Naive B cell (primary cell): ENCODE measurements around the gene TBC1D14. TPM values are rescaled to one million over a fixed set of nuclear protein-coding genes. Genes with fewer than 3 reads are reported as not detected.

Experiments used
- ATAC-seq, 2 donors: fragments of 150-1000 bp; cut with Tn5 transposase; 2 replicates each; pipeline ENCODE4 v1.10.0; 2021; ENCODE audit warnings: low read depth in 2 of 2, mild to moderate bottlenecking in 2 of 2, moderate library complexity in 2 of 2
- DNase-seq: peaks from one replicate; pipeline ENCODE4 v3.0.0; 2022
- H3K27ac Mint-ChIP-seq, 6 donors: one replicate each; pipeline ENCODE4 v1.8.0; 2020 to 2022; ENCODE audit warnings: mild to moderate bottlenecking in 6 of 6, mixed read lengths in 6 of 6, moderate library complexity in 5 of 6, inconsistent platforms in 2 of 6
- H3K27me3 Mint-ChIP-seq, 3 donors: one replicate each; pipeline ENCODE4 v1.8.0; 2021 to 2022; ENCODE audit warnings: mixed read lengths in 3 of 3, mild to moderate bottlenecking in 1 of 3
- H3K36me3 Mint-ChIP-seq, 2 donors: one replicate each; pipeline ENCODE4 v1.8.0; 2020 to 2022; ENCODE audit warnings: mixed read lengths in 2 of 2, inconsistent platforms in 1 of 2, mild to moderate bottlenecking in 1 of 2
- H3K4me1 Mint-ChIP-seq, 3 donors: one replicate each; pipeline ENCODE4 v1.8.0; 2020 to 2022; ENCODE audit warnings: mixed read lengths in 3 of 3, inconsistent platforms in 1 of 3, mild to moderate bottlenecking in 1 of 3, moderate library complexity in 1 of 3
- H3K4me3 Mint-ChIP-seq, 8 donors: one replicate each; pipeline ENCODE4 v1.8.0; 2020 to 2022; ENCODE audit warnings: mild to moderate bottlenecking in 8 of 8, mixed read lengths in 8 of 8, moderate library complexity in 8 of 8, inconsistent platforms in 2 of 8
- H3K9me3 Mint-ChIP-seq, 7 donors: one replicate each; pipeline ENCODE4 v1.8.0; 2020 to 2022; ENCODE audit warnings: mixed read lengths in 7 of 7, mild to moderate bottlenecking in 5 of 7, inconsistent platforms in 2 of 7, moderate library complexity in 1 of 7
- polyA plus RNA-seq, 6 donors: library from polyadenylated mRNA; unstranded; fragments of 300-500 nt; fragmentation: Illumina TruSeq; gene quantifications; one replicate each; pipeline ENCODE4 v1.2.3, GENCODE V29; 2021; ENCODE audit warnings: low read depth in 6 of 6

Gene TBC1D14
- polyA plus RNA-seq, 6 donors from 2014 or later: 27.3 to 42.4 (median 33.8) TPM

DNA sequence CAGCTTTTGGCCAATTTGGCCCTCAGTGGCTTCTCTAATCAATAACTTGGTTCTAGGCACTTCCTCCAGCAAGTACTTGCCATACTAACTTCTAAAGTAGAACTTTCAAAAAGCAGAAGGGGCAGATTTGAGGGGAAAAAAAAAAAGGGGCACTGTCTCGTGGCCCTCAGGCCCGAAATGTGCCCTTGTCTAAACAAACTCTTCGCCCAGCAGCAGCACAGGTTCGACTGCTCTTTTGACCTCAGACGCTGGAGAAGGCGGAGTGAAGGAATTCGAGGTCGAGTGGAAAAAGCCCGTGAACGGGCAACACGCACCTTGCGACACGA, 157.5 kb downstream of the TBC1D14 start:
- H3K9me3 Mint-ChIP-seq: no peaks in the 10 kb centered on the region
- peaks cover 0 to 6% (median 3%) of the 10 kb centered on the region in 3 donors for H3K27me3 Mint-ChIP-seq
- DNase-seq (no peak), ATAC-seq (no peak)
- H3K4me3 Mint-ChIP-seq: peak overlapping the region; percentile 90 to 98 (median 96)
- H3K27ac Mint-ChIP-seq: peak overlapping the region in 5 of 6 donors; percentile 69 to 93 (median 84)
- H3K4me1 Mint-ChIP-seq: peaks cover 34 to 52% (median 51%) of the 10 kb centered on the region in 3 donors
- peaks cover 0 to 12% of the 10 kb centered on the region in 2 donors for H3K36me3 Mint-ChIP-seq

DNA sequence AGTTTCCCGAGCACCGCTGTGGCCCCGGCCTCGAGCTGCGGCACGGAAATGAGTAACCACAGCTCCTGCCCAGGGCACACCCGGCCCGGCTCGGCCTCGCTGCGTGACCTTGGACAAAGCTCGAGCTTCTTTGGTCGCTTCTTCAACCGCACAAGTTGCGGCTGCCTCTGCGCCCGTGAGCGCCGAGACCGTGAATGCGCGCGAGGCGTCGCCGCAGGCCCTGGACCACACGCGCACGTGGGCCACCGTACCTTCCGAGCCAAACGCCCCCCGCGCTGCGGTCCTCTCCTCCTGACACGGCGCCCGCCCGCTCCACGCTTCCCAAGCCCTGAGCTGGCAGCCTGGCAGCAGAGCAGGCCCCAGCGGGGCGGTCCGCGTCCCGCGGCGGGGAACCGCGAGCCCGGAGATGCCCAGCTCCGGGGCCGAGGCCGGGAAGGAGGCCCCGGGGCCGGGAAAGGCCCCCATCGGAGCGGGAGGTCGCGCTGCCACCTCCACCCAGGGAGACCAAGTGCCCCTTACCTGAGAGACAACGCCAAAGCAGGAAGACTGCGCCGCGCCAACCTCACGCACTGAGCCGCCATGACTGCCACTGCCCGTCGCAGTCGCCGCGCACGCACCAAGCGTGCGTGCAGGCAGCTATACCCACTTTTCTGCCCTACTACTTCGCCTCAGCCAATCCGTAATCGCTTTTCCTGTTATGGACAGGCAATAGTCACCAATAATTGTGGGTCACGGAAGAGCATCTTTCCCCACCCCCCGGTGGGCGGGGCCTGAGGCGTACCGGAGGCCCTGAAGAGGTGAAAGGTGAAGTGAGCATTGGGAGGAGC, 158.0 kb downstream of the TBC1D14 start, which contains the start of gene GRPEL1:
Gene GRPEL1, minus strand, starts transcription at position 613 of the 827 bp plus-strand sequence. Its CDS starts 32 bp downstream, at position 581.
- Mint-ChIP-seq H3K9me3 (no peaks in the 10 kb centered on the region), H3K4me3 (peak within 1 kb of the TSS; percentile 90 to 98 (median 97)), H3K4me1 (peaks cover 34 to 52% (median 51%) of the 10 kb centered on the region in 3 donors), H3K27ac (peak within 1 kb of the TSS; percentile 87 to 97 (median 94)), H3K36me3 (peaks cover 0 to 12% of the 10 kb centered on the region in 2 donors), H3K27me3 (peaks cover 0 to 6% (median 3%) of the 10 kb centered on the region in 3 donors)
- peak; percentile 86 for ATAC-seq
- peak; percentile 100 for DNase-seq

DNA sequence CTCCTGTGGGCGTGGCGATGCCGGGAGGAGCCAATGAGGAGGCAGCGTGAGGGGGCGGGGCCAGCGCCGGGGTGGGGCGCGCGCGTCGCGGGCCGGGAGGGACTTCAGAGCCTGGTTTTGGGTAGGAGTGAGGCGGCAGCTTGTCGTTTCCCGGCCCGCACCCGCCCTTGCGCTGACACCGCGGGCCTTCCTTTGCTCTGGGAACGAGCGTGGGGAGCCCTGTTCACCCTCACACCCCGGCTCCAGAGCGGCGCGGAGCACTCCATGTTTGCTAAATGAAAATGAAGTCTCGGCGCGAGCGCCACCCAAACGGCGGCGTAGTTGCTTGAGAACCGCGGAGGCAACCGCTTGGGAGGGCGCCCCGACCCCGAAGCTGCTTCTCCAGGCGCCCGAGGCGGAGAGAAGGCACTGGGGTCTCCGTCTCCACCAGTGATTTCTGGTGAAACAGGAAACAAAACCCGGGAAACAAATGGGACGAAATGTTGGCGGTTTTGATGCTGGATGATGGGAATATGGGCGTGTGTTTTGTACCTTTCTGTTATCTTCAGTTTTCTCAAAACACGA, 158.7 kb downstream of the TBC1D14 start:
- Mint-ChIP-seq H3K9me3 (no peaks in the 10 kb centered on the region), H3K27me3 (peaks cover 0 to 6% (median 3%) of the 10 kb centered on the region in 3 donors), H3K27ac (peak overlapping the region; percentile 87 to 97 (median 94)), H3K4me3 (peak overlapping the region; percentile 90 to 98 (median 97)), H3K4me1 (peaks cover 34 to 52% (median 49%) of the 10 kb centered on the region in 3 donors), H3K36me3 (peaks cover 0 to 10% of the 10 kb centered on the region in 2 donors)
- peak; percentile 20 to 26 for ATAC-seq
- no peak for DNase-seq

DNA sequence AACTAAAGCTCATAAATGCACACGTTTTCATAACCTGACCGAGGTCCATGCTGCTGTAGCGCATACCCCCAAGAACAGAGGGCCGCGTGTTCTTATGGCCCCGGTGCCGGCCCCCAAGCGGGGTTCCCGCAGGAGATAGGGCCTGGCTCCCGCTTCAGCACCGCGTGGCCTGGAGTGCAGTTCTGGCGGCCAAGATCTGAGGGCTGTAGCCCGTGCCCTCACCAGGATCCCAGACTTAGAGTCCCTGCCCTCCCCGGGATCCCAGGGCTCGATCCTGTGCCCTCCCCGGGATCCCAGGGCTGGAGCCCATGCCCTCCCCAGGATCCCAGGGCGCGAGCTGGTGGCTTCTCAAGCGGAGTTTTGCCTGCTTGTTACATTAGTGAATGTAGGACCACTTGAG, 159.3 kb downstream of the TBC1D14 start:
- no peaks in the 10 kb centered on the region for H3K9me3 Mint-ChIP-seq
- H3K36me3 Mint-ChIP-seq: peaks cover 0 to 5% of the 10 kb centered on the region in 2 donors
- H3K27ac Mint-ChIP-seq: peak overlapping the region in 5 of 6 donors; percentile 87 to 96 (median 94)
- H3K4me3 Mint-ChIP-seq: peak overlapping the region; percentile 90 to 98 (median 97)
- DNase-seq (no peak), ATAC-seq (no peak)
- H3K27me3 Mint-ChIP-seq: peaks cover 0 to 6% (median 3%) of the 10 kb centered on the region in 3 donors
- peaks cover 29 to 48% (median 44%) of the 10 kb centered on the region in 3 donors for H3K4me1 Mint-ChIP-seq

DNA sequence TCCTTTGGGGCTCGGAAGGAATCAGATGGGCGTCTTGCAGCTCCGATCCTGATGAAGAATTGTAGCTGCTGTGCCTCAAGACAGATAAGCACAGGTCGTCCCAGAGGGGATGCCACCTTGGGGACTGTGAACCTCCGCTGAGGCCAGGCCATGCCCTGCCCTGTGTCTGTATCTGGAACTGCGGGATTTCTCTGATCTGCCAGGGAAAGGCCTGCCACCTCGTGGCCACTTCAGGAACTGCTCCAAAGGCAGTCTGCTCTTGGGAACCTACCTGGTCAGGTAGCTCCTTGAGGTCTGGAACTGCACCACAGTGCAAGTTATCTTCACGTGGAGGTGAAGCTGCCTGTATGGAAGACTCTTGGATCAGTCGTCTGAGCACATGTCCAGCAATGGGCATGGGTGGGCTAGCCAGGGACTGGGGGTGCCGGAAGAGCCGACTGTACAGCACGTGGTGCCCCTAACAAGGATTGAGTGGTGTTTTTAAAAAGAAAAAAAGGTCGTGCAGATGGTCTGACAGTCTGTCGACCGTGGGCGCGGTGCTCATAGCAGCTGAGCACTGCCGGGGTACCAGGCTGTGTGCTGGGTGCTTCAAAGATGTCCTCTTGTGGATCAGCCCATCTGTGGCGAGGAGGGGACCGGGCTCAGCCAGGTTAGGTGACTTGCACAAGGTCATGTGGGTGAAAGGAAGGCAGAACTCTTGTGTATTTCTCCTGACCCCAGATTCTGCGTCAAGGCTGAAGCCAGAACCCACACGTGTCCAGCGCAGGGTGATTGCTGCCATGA, 161.3 kb downstream of the TBC1D14 start:
- peaks cover 0 to 6% (median 3%) of the 10 kb centered on the region in 3 donors for H3K27me3 Mint-ChIP-seq
- H3K36me3 Mint-ChIP-seq: peaks cover 0 to 4% of the 10 kb centered on the region in 2 donors
- peak overlapping the region in 1 of 6 donors; percentile 89 for H3K27ac Mint-ChIP-seq
- peak overlapping the region in 6 of 8 donors; percentile 37 to 78 (median 50) for H3K4me3 Mint-ChIP-seq
- no peaks in the 10 kb centered on the region for H3K9me3 Mint-ChIP-seq
- ATAC-seq (peak; percentile 27 to 32), DNase-seq (peak; percentile 83)
- peaks cover 23 to 31% (median 29%) of the 10 kb centered on the region in 3 donors for H3K4me1 Mint-ChIP-seq

GRCh38 chr4:7073059-7073458, 163.4 kb downstream of the TBC1D14 start:
- DNase-seq (no peak), ATAC-seq (no peak)
- H3K36me3 Mint-ChIP-seq: no peaks in the 10 kb centered on the region
- no peaks in the 10 kb centered on the region for H3K9me3 Mint-ChIP-seq
- H3K4me3 Mint-ChIP-seq: peak overlapping the region in 1 of 8 donors; percentile 5
- H3K27me3 Mint-ChIP-seq: peaks cover 0 to 17% (median 3%) of the 10 kb centered on the region in 3 donors
- peak overlapping the region in 1 of 6 donors; percentile 22 for H3K27ac Mint-ChIP-seq
- H3K4me1 Mint-ChIP-seq: peaks cover 9 to 18% (median 14%) of the 10 kb centered on the region in 3 donors

DNA sequence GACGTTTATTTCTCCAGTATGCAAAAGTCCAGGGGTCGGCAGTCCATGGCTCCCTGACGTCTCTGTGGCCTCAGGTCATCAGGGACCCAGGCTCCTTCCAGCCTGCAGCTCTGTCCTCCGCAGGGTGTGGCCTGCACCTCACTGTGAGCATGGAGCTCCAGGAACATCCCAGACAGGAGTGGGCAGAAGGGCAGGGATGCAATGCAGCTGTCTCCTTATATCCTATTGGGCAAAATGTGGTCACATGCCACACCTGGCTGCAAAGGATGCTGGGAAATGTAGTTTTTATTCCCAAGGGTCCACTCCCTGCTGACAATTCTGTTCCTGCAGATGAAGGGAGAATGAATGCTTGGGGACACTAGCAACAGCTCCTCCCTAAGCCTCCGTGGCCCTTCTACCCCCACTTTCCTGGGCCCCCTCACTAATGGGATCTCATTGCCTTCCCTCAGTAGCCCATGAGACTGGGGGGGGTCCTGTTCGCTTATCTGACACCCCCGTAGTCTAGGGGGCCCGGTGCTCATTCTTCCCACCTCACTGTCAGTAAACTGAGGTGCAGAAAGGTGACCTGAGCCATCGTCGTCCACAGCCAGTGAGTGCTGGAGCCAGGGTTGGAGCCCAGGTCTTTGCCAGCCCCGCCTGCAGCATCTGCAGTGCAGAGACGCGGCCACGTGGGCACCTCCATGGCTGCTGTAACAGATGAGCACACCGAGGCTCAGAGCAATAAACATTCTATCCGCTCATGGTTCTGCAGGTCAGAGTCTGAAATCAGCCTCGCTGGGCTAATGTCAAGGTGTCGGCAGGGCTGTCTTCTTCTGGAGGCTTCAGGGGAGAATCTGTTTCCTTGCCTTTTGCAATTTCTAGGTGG, 164.1 kb downstream of the TBC1D14 start:
- DNase-seq: no peak
- Mint-ChIP-seq H3K27me3 (peaks cover 0 to 17% (median 3%) of the 10 kb centered on the region in 3 donors), H3K9me3 (no peaks in the 10 kb centered on the region), H3K36me3 (no peaks in the 10 kb centered on the region), H3K4me1 (peaks cover 7 to 11% (median 7%) of the 10 kb centered on the region in 3 donors), H3K27ac (peak overlapping the region in 2 of 6 donors; percentile 22 to 92), H3K4me3 (no peak overlapping the region)
- ATAC-seq: no peak

GRCh38 chr4:7074426-7074825, 164.8 kb downstream of the TBC1D14 start:
- no peaks in the 10 kb centered on the region for H3K36me3 Mint-ChIP-seq
- H3K9me3 Mint-ChIP-seq: peaks cover 0 to 3% (median 0%) of the 10 kb centered on the region in 7 donors
- ATAC-seq (no peak), DNase-seq (no peak)
- H3K27ac Mint-ChIP-seq: peak overlapping the region in 1 of 6 donors; percentile 92
- H3K4me1 Mint-ChIP-seq: peaks cover 6 to 8% (median 7%) of the 10 kb centered on the region in 3 donors
- H3K27me3 Mint-ChIP-seq: peaks cover 3 to 21% (median 5%) of the 10 kb centered on the region in 3 donors
- no peak overlapping the region for H3K4me3 Mint-ChIP-seq

DNA sequence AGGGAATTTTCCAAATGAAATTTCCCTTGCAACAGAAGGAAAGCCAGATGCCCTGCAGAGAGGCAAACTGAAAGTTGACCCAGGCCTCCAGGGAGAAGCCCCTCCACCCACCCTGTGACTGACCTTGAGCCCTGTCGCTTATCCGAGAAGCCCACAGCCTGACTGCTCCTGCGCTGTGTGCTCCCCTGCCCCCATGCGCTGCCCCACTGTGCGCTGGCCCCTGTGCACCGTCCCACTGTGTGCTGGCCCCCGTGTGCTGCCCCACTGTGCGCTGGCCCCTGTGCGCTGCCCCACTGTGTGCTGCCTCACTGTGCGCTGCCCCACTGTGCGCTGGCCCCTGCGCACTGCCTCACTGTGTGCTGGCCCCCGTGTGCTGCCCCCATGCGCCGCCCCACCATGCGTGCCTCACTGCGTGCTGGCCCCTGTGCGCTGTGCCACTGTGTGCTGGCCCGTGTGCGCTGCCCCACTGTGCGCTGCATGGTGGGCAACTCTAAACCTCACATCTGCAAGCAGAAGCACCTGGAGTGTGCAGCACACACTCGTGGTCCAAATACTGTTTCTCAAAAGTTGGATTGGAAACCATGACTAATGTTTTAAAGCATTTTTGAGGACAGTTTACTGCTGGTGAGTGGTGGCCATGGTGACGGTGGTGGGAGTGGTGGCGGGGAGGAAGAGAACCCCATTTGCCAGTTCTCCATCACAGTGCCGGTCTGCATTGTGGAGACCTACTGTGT, 166.5 kb downstream of the TBC1D14 start:
- ATAC-seq (no peak), DNase-seq (no peak)
- Mint-ChIP-seq H3K27ac (no peak overlapping the region), H3K4me1 (peaks cover 0 to under 1% (median 0%) of the 10 kb centered on the region in 3 donors), H3K27me3 (peaks cover 8 to 31% (median 18%) of the 10 kb centered on the region in 3 donors), H3K4me3 (no peak overlapping the region), H3K9me3 (peaks cover 0 to 19% (median 6%) of the 10 kb centered on the region in 7 donors), H3K36me3 (peaks cover 0 to 4% of the 10 kb centered on the region in 2 donors)

DNA sequence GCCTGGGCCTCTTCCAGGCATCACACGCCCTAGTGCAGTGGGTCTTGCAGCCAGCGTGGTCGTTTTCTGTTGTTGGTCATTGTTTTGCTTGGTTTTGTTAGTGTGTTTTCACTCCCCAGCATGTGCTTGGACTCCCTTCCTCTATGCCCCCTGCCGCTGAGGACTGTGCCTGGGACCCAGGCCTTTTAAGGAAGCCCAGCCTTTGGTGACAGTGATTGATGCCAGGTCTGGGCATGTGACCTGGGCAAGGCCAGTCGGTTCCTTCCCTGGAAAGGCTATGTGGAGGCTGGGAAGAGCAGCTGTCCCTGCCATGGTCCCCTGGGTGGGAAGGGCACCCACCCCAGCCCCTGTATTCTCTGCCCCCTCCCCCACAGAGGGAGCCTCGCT, 167.1 kb downstream of the TBC1D14 start:
- H3K27ac Mint-ChIP-seq: no peak overlapping the region
- H3K4me1 Mint-ChIP-seq: no peaks in the 10 kb centered on the region
- DNase-seq (no peak), ATAC-seq (no peak)
- peaks cover 14 to 30% (median 18%) of the 10 kb centered on the region in 3 donors for H3K27me3 Mint-ChIP-seq
- H3K9me3 Mint-ChIP-seq: peaks cover 0 to 19% (median 6%) of the 10 kb centered on the region in 7 donors
- no peak overlapping the region for H3K4me3 Mint-ChIP-seq
- H3K36me3 Mint-ChIP-seq: peaks cover 0 to 4% of the 10 kb centered on the region in 2 donors

GRCh38 chr4:7077371-7077770, 167.7 kb downstream of the TBC1D14 start:
- Mint-ChIP-seq H3K9me3 (peaks cover 0 to 19% (median 6%) of the 10 kb centered on the region in 7 donors), H3K4me1 (no peaks in the 10 kb centered on the region), H3K36me3 (peaks cover 0 to 4% of the 10 kb centered on the region in 2 donors), H3K27ac (no peak overlapping the region), H3K4me3 (peak overlapping the region in 1 of 8 donors; percentile 63), H3K27me3 (peaks cover 15 to 30% (median 23%) of the 10 kb centered on the region in 3 donors)
- DNase-seq (no peak), ATAC-seq (no peak)
